Smooth muscle cell of the umbilical artery (primary cell): ENCODE data around the gene NCOA5. TPM values are rescaled to one million over a fixed set of nuclear protein-coding genes. Genes with fewer than 3 reads are reported as not detected.

ENCODE experiments used
- total RNA-seq: library from RNA; depleted of rRNA; stranded (reverse); fragments of >200 nt; gene quantifications from 2 replicates; pipeline ENCODE4 v1.2.3, GENCODE V29; 2014

NCOA5 gene
- total RNA-seq: 6.5 and 12.0 TPM in 2 replicates

GRCh38 chr20:46089417-46090388, at the start of gene NCOA5:
TSS of gene NCOA5 (minus strand) at chr20:46089962. CDS start at chr20:46079424, 10,538 bp downstream.

DNA sequence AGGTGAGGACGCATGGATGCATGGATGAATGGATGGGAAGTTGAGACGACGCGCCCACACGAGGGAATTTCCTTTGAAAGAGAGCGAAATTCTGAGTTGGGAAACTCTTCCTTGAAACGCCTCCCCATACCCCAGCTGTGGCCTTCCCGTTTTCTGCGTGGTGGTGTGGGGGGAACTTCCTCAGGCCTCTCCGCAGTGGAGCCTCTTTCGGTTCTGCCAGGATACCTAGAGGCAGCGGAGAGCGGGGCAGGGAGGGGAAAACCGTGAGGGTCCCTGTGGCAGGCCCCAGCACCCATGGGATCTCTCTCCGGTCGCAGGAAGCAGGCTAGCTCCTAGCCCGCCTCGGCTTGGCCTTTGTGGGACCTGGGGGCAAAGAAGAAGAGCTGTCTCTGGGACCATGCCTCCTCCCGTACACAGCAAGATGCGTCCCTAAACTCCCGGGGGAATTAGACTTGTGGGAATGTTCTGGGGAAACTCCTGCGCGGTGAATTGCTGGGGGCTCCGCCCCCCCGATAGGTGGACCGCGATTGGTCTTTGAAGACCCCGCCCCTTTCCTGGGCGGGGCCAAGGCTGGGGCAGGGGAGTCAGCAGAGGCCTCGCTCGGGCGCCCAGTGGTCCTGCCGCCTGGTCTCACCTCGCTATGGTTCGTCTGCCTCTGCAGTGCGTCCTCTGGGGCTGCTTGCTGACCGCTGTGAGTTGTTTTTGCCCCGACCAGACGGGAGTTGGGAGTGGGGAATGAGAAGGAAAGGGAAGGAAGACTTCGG, 28.1 kb upstream of the NCOA5 start, which contains the start of gene CD40:
Gene CD40, plus strand, starts transcription at position 611 of the 764 bp plus-strand sequence. Its CDS starts 30 bp downstream, at position 641.

DNA sequence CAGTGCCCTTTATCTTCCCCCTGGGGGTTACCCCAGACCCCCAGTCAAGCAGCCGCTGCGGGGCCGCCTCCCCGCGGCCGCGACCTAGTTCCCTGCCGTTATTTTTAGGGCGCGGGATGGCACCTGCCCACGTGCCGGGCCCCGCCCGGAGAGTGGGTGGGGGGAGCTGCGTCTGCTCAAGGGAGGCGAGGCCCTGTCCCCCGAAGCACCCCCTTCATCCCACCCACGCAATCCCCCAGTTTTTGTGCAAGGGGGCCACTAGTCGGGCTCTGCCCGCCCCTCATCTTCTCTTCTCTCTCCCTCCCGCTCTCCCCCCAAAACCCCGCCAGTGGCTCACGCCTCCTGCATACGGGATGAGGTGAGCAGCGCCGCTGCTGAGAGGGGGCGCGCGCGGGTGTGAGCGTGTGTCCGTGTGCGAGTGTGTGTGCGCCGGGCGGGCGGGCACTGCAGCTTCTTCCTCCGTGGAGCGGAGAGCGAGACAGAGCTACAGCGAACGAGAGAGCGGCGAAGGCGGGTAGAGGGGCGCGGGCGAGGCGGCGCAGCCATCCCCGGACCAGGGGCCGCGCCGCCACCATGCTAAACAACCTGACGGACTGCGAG, 60.9 kb downstream of the NCOA5 start, which contains the start of gene SLC12A5:
Gene SLC12A5, plus strand, starts transcription at position 444 of the 600 bp plus-strand sequence. Its CDS starts 130 bp downstream, at position 574.

Other genes with a start within 250 kb of the NCOA5 start
- gene ACOT8, start 232.6 kb downstream of the NCOA5 start, total RNA-seq: 23.4 and 43.1 TPM in 2 replicates
- gene ZSWIM3, start 232.3 kb downstream of the NCOA5 start, total RNA-seq: 6.0 and 8.6 TPM in 2 replicates
- gene ZSWIM1, start 208.7 kb downstream of the NCOA5 start, total RNA-seq: 2.7 and 4.1 TPM in 2 replicates
- 1.1 and 2.1 TPM in 2 replicates for gene SPATA25, start 202.3 kb downstream of the NCOA5 start, total RNA-seq
- gene NEURL2, start 198.8 kb downstream of the NCOA5 start, total RNA-seq: 3.3 and 7.1 TPM in 2 replicates
- gene CTSA, start 198.6 kb downstream of the NCOA5 start, total RNA-seq: 94.6 and 108 TPM in 2 replicates
- gene PLTP, start 177.8 kb downstream of the NCOA5 start, total RNA-seq: 17.8 and 27.7 TPM in 2 replicates
- 6.2 and 8.4 TPM in 2 replicates for gene PCIF1, start 155.3 kb downstream of the NCOA5 start, total RNA-seq
- 12.2 and 16.2 TPM in 2 replicates for gene ZNF335, start 117.8 kb downstream of the NCOA5 start, total RNA-seq
- gene MMP9, start 81.1 kb downstream of the NCOA5 start, total RNA-seq: 0.30 and 3.1 TPM in 2 replicates
- 0.30 and 1.3 TPM in 2 replicates for gene SLC12A5, start 60.7 kb downstream of the NCOA5 start, total RNA-seq
- 2.0 and 3.9 TPM in 2 replicates for gene CD40, start 28.4 kb upstream of the NCOA5 start, total RNA-seq
- not detected in 2 replicates for gene CDH22, start 218.5 kb upstream of the NCOA5 start, total RNA-seq